GM19463 (cell line): ENCODE measurements around the gene ADAMTS1.
"Not testable (repeated sequence)": the region's sequence is repeated elsewhere in the genome, so short reads cannot be mapped to it uniquely, and the experiment has no call there.

Experiments used
- ATAC-seq: cut with Tn5 transposase; IDR thresholded peaks from one replicate; pipeline ENCODE4 v1.9.1; 2021; ENCODE audit warnings: mild to moderate bottlenecking, moderate library complexity; ENCODE audit not compliant: unreplicated experiment

Gene ADAMTS1

DNA sequence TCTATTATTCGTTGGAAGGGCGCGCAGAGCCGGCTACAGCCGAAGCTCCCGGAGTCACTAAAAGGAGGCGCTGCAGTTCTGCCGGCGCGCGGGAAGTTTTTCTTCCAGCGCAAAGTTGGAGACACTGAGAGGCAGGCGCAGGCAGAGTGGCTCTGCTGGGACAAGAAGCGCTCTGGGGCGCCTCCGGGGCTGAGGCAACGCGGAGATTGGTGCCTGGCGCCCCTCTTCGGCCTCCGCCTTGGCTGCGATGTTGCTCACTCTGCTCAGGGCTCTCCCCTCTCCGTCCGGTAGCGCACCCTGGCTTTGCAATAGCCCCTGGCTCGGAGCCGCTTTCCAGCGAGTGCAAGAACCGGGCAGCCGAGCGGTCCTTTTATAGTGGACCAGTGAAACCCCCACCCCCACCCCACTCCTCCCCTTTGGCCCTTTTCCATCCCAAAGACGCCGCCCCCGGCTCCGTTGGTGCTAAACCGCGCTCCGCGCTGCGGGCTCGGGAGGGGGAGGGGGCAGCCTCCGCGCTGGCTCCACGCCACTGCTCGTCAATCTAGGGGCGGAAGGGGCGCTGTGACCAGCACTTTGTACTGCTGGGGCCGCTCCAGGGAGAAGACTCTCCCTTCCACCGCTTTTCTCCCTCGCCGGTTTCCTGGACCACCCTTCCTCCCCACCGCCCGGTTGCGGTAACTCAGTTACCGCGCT, at the start of gene ADAMTS1:
Gene ADAMTS1, minus strand, starts transcription at position 344 of the 693 bp plus-strand sequence. CDS start 455 bp downstream, outside the sequence.
- ATAC-seq: no peak

DNA sequence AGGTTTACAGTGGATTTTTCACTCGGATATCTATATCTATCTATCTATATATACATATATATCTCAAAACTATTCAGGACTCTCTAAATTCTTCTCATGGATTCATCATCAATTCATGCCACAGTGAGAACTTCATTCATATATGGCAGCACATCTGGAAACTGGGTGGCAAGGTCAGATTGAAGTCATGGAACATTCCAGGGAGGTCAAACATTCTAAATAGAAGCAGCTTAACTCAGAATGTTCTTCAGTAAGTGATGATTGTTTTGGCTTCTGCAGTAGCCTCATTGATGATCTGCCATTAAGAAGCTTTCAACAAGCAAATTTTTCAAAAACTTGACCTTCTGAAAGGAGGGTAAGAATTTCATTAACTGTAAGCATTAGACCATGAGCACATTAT, 46.9 kb upstream of the ADAMTS1 start:
- no peak for ATAC-seq

DNA sequence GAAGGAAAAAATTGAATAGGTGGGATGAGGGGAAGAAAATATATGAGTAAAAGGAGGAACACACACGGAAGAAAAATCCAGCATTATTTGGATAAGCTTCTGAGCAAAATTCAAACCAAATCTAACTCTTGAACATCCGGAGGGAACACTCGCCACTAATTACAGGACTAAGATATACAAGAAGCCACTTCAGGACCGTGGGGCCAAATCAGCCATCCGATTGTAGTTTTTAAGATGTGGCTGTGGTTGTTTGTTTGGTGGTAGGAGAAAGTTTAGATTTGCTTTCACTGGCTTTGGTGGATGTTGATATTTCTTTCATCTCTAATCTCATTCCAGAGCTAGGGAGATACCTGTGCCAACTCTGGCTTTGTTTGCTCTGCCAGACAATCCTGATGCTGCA, 43.7 kb upstream of the ADAMTS1 start:
- ATAC-seq: no peak

DNA sequence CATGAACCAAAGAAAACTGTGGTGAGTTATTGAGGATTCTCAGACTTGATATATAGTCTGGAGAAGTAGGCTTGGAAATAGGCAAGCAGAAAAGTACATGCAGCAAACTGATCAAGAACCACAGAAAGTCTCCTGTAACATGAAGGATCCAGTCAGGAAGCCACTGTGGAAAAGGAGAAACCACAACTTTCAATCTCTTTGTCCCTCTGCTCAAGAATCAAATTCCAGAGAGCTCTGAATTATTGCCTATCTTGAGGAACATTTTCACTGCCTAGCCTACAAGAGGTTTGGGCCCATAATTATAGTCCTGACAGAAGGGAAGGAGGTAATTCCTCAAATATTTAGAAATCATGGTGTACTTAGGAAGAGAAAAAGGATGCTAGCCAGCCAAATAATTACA, 43.0 kb upstream of the ADAMTS1 start:
- ATAC-seq: no peak

DNA sequence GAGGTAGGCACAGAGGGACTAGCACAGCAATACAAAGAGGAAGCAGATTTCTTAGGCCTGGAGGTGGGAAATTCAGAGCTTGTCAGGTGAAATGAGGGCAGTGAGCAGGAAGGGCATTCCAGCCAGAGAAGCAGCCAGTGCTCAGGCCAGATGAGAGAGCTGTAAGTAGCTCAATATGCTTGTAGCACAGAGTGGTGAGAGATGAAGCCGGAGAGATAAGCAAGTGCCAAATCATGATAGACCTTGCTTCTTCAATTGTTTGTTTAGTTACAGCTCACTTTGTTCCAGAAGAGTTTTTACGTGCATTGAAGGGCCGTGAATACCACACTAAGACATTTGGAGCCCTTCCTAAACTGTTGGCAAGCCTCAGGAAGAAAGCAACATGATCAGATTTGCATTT, 42.0 kb upstream of the ADAMTS1 start:
- ATAC-seq: no peak

DNA sequence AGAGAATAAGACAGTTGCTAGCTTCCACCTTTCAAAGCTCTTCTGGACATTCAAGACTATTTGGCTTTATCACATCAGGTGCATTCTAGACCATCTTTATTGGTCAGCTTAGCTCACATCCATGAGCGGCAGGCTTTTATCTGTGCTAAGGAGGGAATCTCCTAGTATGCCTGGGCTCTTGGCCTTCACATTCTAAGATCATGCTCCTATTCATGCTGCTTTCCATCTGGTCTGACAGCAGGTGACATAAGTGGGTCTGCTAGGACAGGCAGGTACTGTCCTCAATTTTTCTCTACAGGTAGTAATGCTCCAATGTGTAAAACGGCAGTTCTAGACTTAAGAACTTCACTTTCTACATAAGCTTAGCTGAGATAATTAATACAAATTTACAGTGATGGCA, 39.2 kb upstream of the ADAMTS1 start:
- no peak for ATAC-seq

DNA sequence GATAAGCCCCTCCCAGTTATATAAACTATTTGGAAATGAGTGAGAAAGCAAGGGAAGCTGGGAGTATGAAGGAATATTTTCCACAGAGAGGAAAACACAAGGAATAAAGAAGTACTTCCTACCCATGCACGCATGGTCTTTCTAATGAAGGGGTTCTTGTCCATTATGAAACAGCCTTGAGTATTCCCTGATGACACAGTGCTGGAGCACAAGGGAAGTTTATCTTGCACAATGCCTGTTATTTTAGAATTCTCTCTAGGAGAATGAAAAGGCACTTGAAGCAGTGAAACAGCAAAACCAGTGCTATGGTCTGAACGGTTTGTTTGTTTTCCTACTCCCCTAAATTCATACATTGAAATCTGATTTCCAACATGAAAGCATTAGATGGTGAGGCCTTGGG, 38.6 kb upstream of the ADAMTS1 start:
- no peak for ATAC-seq

DNA sequence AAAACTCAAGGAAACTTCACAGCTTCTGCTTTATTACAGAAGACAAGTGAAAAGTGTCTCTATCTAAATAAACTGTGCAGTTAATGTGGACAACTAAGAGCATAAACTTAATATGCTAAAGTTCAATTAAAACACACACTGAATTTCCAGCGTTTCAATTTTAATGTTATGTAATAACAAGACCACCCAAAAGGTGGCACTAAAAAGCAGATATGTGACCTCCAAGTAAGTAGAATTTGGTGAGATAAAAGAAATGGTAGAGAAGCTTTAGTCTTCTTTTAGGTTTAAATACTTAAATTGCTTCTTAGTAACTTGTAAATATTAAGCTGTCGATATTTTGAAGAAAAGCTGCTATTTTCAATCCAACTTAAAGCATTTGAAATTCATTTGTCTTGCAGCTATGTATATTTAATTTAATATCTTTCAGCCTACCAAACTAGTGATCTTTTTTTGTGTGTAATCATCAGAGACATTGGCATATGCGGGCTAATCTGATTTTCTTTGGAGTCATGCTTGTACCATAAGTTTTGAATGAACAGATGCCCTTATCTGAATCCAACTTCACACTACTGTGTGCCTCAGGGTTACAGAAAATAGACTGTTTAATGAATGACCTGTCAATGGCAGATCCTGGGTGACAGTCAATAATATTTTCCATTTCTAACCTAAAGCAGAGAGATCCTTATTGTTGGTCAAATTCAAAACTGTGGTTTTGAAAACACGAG, 36.5 kb upstream of the ADAMTS1 start:
- ATAC-seq: no peak

DNA sequence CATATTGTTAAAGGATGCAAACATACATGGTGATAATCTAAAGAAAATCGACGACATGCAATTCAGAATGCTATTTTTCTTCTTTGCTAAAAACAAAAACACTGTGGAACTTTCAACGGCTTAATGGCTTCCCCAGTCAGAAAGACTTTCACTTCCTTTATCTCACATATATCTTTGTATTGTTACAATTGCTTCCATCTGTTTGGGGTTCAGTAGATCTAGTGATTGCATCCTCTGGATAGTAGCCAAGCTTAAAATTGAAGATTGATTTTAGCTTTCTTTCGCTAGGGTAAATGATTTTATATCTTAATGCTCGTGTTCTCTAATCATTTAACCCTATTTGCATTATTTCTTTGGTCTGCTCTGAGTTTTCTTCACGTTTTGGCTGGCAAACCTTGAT, 31.8 kb upstream of the ADAMTS1 start:
- no peak for ATAC-seq

DNA sequence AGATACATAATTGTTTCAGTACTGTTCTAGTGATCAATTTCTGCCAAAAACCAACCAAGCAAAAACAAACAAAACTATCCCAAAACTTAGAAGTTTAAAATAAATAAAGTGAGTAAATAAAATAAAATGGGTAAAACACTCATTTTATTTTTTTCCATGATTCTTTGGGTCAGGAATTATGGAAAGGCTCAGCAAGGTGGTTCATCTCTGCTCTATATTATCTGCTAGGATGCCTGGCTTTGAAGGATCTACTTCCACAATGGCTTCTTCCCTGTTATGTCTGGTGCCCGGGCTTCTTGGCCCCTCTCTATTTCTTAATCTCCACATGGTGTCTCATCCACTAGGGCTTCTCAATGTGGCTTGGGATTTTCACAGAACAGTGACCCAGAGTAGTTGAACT, 29.1 kb upstream of the ADAMTS1 start:
- no peak for ATAC-seq

DNA sequence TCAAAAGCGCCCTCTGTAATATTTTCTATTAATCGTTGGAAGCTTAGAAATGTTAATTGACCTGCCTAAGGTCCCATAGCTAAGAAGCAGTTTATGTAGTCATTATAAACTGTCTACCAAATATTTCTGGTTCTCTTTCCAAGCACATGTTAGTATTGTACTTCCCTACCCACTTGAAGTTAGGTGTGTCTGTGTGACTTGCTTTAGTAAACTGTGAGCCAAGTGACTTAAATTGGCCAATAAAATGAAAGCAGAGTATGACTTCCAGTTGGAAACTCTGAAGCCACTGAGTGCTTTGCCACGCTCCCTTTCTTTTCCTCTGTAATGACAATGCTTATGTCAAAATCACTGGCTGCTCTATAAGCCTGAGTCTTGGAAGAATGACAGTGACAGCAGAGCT, 20.6 kb upstream of the ADAMTS1 start:
- no peak for ATAC-seq

DNA sequence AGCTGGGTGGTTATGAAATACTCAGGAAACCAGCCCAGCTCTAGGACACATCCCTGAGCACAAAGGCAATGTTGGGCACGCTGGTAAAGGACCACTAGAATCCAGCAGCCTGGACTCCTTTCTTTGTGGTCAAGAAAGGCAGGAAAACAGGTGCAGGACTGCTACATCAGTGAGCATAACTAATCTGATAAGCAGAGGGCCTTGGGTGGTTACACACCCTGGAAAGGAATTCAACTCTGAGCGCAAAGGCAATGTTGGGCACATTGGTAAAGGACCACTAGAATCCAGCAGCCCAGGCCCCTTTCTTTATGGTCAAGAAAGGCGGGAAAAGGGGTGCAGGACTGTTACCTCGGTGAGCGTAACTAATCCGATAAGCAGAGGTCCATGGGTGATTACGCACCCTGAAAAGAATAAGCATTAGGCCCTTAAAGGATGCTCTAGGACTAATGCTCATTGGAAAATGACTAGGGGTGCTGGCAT, 11.7 kb upstream of the ADAMTS1 start:
- ATAC-seq: not testable (repeated sequence)

DNA sequence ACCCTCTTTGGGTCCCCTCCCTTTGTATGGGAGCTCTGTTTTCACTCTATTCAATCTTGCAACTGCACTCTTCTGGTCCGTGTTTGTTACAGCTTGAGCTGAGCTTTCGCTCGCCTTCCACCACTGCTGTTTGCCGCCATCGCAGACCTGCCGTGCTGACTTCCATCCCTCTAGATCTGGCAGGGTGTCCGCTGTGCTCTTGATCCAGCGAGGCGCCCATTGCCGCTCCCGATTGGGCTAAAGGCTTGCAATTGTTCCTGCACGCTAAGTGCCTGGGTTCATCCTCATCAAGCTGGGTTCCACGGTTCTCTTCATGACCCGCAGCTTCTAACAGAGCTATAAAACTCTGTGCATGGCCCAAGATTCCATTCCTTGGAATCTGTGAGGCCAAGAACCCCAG, 9.5 kb upstream of the ADAMTS1 start:
- ATAC-seq: not testable (repeated sequence)

DNA sequence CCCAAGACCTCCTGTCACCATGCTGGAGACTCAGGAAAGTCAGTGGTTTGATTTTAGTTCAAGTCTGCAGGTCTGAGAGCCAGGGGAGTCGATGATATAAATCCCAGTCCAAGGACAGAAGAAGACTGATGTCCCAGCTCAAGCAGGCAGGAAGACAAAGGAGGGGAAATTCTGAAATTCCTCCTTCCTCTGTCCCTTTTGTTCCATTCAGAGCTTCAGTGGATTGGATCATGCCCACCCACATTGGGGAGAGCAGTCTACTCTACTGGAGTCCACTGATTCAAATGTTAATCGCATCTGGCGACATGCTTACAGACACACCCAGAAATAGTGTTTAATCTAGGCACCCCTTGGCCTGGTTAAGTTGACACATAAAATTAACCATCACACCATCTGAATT, 7.2 kb upstream of the ADAMTS1 start:
- ATAC-seq: no peak

DNA sequence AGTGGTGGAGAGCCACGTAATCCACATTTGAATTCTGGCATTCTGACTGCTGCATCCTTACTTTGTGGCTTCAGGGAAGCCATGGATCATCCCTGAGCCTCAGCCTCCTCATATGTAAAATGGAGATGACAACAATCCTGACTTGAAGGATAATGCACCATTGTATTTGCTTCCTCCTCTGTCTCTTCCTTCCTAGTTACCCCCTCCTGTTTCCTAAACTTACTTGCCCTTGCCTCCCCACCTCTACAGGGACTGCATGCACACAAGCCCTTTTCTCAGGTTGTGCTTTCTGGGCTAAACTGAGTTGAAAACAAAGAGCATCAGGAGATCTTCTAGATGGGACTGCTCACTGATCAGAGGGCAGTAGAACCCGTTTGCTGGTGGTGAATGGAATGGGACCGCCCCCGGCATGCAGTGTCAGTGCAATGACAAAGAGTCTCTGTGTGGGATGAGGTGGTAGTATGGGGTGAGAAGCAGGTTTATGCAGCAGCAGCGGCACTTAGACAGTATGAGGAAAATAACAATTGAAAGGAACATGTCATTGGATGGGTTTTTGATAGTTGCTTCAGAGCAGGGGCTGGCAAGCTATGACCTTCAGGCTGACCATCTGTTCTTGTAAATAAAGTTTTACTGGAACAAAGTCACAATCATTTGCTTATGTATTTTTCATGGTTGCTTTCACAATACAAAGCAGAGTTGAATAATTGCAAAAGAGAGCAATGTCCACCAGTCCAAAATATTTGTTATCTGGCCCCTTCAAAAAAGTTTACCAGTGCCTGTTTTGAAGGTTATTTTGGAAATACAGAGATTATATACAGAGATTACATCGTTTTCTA, 6.1 kb upstream of the ADAMTS1 start:
- ATAC-seq: no peak

DNA sequence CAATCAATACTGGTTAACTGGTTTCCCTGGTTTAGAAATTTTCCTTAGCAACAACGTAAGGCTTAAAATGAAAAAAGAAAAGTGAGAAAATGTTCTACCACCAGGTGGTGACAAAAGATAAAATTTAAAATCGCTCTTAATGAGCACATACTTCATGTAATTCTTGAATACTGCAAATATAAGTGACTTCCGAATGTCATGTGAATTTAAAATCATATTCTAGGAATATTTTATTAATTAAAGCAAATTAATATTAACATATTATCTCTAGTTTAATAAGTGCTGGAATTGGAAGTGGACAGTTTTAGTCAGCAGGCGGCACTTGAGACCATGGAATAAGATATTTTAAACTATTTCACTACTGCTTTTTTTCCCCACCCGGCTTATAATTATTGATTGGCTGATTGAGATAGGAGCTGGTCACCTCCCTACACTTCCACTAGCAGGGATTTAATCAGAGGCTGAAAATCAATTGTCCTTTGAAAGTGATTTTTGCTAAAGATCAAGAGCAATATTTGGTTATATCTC, 5.0 kb upstream of the ADAMTS1 start:
- ATAC-seq: no peak

DNA sequence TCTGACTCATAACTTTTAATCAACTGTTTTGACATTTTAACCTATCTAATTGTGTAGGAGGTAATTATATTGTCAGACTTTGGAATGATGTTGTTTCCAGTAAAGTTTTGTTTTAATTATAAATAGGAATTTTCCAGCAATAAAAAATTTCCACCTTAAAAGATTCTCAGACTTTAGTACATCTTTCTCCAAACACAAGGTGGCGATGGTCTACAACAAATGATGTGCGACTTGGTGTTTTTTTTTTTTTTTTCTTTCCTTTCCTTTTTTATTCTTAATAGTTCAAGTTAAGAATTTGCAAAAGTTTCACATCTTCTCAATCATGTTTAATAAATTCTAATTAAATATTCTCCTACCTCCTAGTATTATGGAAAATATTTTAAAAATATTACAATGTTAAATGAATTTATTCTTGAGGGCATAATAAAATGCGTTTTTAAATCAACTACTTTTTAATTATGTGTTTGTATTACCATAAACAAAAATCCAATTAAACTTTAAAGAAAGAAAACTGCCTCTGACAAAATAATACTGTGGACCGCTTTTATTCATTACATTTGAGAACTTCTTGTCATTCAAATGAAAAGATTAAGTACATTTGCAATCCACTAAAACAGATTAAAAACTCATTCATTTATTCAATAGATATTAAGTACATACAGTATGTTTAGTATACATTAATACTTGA, 4.4 kb upstream of the ADAMTS1 start:
- no peak for ATAC-seq

DNA sequence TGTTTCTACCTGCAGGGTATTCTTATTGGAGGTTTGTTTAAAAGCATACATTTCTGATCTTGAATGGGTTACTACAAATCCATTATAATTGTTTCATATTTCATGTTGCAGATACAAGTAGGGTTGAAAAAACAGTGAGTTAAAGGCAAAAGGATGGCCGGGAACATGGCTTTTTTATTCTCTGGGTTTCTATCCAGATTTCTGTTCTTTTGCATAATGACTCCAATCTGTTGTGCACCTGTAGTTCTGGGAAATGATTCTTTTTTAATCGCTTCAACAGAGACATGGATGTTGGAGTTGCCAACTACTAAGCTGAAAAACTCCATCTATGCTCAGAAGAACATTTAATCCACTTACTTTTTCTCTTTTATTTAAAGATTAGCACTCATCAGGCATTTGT, 2.7 kb upstream of the ADAMTS1 start:
- ATAC-seq: no peak

DNA sequence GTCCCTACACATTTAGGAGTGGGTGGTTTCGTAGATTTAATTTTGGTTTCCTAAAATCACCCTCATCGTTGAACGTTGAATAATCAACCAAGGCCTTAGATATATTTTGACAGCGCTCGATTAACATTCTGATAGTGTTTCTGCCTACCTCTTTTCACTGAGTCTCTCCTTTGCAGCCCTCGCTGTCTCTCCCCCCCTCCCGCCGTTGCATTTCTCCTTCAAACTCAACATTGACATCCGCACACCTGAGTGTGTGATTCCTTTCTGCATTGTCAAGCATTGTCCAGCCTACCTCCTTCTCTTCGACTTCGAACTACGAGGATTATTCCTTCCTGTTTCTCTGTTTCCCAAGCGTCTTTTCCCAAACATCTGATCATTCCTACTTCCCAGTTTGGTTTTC, 1.8 kb upstream of the ADAMTS1 start:
- ATAC-seq: no peak

DNA sequence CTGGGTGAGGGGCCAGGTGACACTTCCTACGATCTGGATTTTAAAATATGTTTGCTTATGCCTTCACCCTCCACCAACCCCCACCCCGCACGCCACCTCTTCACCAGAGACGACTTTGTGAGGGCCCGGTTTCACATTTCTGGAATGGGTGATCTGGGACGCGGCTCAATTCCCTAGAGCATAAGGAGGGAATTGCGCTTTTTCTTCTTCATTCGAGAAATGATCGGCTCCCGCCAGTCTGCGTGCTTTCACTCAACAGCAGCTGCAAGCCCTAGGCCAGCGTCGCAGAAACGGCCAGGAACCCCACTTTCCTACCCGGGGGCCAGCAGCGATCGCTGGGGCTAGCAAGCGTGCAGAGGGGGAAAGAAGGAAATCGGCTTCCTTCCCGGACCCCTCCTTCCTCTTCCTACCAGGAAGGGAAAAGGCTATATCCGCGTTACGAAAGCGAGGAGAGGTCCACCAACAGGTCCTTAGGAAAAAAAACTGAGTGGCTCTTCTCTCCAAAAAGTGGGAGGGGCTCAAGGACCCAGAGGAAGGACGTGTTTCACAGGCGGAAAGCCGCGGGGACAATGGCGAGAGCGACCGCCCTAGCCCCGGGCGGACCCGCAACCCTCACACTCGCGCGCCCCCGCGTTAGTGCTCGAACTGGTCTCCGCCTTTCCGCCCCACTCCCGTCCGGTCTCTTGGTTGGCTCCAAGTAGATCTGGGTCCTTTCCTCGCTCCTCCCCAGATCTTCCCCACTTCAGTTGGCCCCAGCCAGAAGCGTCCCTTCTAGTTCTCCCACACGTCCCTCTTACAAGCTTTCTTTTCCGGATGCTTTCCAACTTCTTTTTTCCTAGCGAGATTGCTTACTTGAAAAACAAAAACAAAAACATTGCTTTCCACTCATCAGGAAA, 1.1 kb upstream of the ADAMTS1 start:
- ATAC-seq: no peak
